ENCODE measurements around the gene DGKI. TPM values are rescaled to one million over a fixed set of nuclear protein-coding genes. Genes with fewer than 3 reads are reported as not detected.

The DGKI gene
- total RNA-seq, 1 experiment from 2014 or later, result 0.15 TPM

GRCh38 chr7:137681657-137682562 is 164.9 kb downstream of the DGKI start:
- no peak for DNase-seq (ENCODE audit: low read depth, low spot score)
- RAD21 ChIA-PET (ENCODE audit: low non-redundant PET in 1 of 2, low total read pairs in 2 of 2, uncharacterized antibody in 2 of 2, unreplicated experiment in 2 of 2), result no interaction called here

GRCh38 chr7:137674551-137675409 is 172.0 kb downstream of the DGKI start:
- BruUV-seq (replicated peaks), result no TSS peak
- H4K20me1 ChIP-seq (ENCODE audit: insufficient read depth), result no peaks in the 10 kb centered on the region
- H3K4me3 ChIP-seq (replicated peaks in 1 of 2; ENCODE audit: low read depth in 1 of 2, low read length in 2 of 2), result no peak overlapping the region
- CTCF ChIA-PET, result no interaction called here
- TF ChIP-seq CEBPB (IDR thresholded peaks at IDR 0.05; ENCODE audit: low read depth), result no peak
- no peak for TF ChIP-seq ATF3 (IDR thresholded peaks at IDR 0.05)
- TF ChIP-seq ELF1 (IDR thresholded peaks at IDR 0.05; ENCODE audit: borderline replicate concordance, low read depth), result no peak
- TF ChIP-seq CTCF (IDR thresholded peaks at IDR 0.05 in 2 of 3, conservative IDR thresholded peaks at IDR 0.05 in 1 of 3; ENCODE audit: borderline replicate concordance in 1 of 3, insufficient read depth in 1 of 3, low read depth in 2 of 3, low read length in 2 of 3), result no peak
- TF ChIP-seq POLR2AphosphoS5 (IDR thresholded peaks at IDR 0.05; ENCODE audit: low read depth, low read length), result no peak
- H2AFZ ChIP-seq (ENCODE audit: low read depth, low read length, poor library complexity, severe bottlenecking), result no peak overlapping the region
- H3K9me2 ChIP-seq (ENCODE audit: insufficient read depth), result no peaks in the 10 kb centered on the region
- DNase-seq (ENCODE audit: low read depth, low spot score), result no peak
- peaks cover 30% of the 10 kb centered on the region; the same call in 1 of the 2 replicates for H3K27me3 ChIP-seq (ENCODE audit: insufficient read depth, low read length)
- H3K36me3 ChIP-seq (ENCODE audit: control insufficient read depth in 1 of 2, insufficient read depth in 2 of 2, low read length in 2 of 2), result no peaks in the 10 kb centered on the region
- no peaks in the 10 kb centered on the region for H3K79me2 ChIP-seq (ENCODE audit: insufficient read depth, low read length)
- intact Hi-C loops (cut with micrococcal nuclease), result no loop called here
- H3K27ac ChIP-seq (ENCODE audit: low read depth, low read length), result no peak overlapping the region
- H3K4me1 ChIP-seq (ENCODE audit: control insufficient read depth in 1 of 2, insufficient read depth in 2 of 2, low read length in 2 of 2), result no peaks in the 10 kb centered on the region
- POLR2A ChIA-PET, result no interaction called here
- RAD21 ChIA-PET (ENCODE audit: low non-redundant PET in 1 of 2, low total read pairs in 2 of 2, uncharacterized antibody in 2 of 2, unreplicated experiment in 2 of 2), result no interaction called here
- no peak overlapping the region for H3K4me2 ChIP-seq (ENCODE audit: low read length)
- H3K9ac ChIP-seq (ENCODE audit: low read length), result no peak overlapping the region
- no peaks in the 10 kb centered on the region for H3K9me3 ChIP-seq (ENCODE audit: control insufficient read depth in 1 of 2, insufficient read depth in 1 of 2, low read depth in 1 of 2, low read length in 2 of 2)
- ATAC-seq, result no peak

More at GRCh38 chr7:137681657-137682562, 164.9 kb downstream of the DGKI start:
- H2AFZ ChIP-seq (ENCODE audit: low read depth, low read length, poor library complexity, severe bottlenecking), result no peak overlapping the region
- no peaks in the 10 kb centered on the region for H3K79me2 ChIP-seq (ENCODE audit: insufficient read depth, low read length)
- ATAC-seq, result no peak
- H3K9ac ChIP-seq (ENCODE audit: low read length), result no peak overlapping the region
- H3K27ac ChIP-seq (ENCODE audit: low read depth, low read length), result no peak overlapping the region
- no peaks in the 10 kb centered on the region for H3K9me2 ChIP-seq (ENCODE audit: insufficient read depth)
- H4K20me1 ChIP-seq (ENCODE audit: insufficient read depth), result no peaks in the 10 kb centered on the region
- POLR2A ChIA-PET, result no interaction called here
- TF ChIP-seq RAD21 (IDR thresholded peaks at IDR 0.05; ENCODE audit: low read depth), result no peak
- H3K9me3 ChIP-seq (ENCODE audit: control insufficient read depth in 1 of 2, insufficient read depth in 1 of 2, low read depth in 1 of 2, low read length in 2 of 2), result no peaks in the 10 kb centered on the region
- no TSS peak for BruUV-seq (replicated peaks)
- no peaks in the 10 kb centered on the region for H3K36me3 ChIP-seq (ENCODE audit: control insufficient read depth in 1 of 2, insufficient read depth in 2 of 2, low read length in 2 of 2)
- H3K4me1 ChIP-seq (ENCODE audit: control insufficient read depth in 1 of 2, insufficient read depth in 2 of 2, low read length in 2 of 2), result no peaks in the 10 kb centered on the region
- peaks cover 20% of the 10 kb centered on the region for H3K27me3 ChIP-seq (ENCODE audit: insufficient read depth, low read length)
- intact Hi-C loops (cut with micrococcal nuclease), result no loop called here
- H3K4me3 ChIP-seq (replicated peaks in 1 of 2; ENCODE audit: low read depth in 1 of 2, low read length in 2 of 2), result no peak overlapping the region
- CTCF ChIA-PET, result no interaction called here
- H3K4me2 ChIP-seq (ENCODE audit: low read length), result no peak overlapping the region

Data from HCT116 (cell line).